HG02798 (cell line): Measurements from ENCODE around the gene CRLF3.
"Not testable (repeated sequence)": the region's sequence is repeated elsewhere in the genome, so short reads cannot be mapped to it uniquely, and the experiment has no call there.

Source experiments
- ATAC-seq: cut with Tn5 transposase; IDR thresholded peaks from one replicate; pipeline ENCODE4 v1.9.1; 2021; ENCODE audit warnings: mild to moderate bottlenecking; ENCODE audit not compliant: unreplicated experiment, poor library complexity

CRLF3 gene

DNA sequence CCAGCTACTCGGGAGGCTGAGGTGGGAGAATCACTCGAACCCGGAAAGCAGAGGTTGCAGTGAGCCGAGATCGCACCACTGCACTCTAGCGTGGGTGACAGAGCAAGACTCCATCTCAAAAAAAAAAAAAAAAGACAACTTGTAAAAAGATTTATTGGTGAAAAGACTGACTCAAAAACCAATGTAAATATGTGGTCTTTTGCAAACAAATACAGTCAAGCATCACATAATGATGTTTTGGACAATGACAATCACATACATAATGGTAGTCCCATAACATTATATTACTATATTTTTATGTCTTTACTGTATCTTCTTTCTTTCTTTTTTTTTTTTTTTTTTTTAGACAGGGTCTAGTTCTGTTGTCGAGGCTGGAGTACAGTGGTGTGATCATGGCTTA is 8.3 kb downstream of the CRLF3 start:
- no peak for ATAC-seq

DNA sequence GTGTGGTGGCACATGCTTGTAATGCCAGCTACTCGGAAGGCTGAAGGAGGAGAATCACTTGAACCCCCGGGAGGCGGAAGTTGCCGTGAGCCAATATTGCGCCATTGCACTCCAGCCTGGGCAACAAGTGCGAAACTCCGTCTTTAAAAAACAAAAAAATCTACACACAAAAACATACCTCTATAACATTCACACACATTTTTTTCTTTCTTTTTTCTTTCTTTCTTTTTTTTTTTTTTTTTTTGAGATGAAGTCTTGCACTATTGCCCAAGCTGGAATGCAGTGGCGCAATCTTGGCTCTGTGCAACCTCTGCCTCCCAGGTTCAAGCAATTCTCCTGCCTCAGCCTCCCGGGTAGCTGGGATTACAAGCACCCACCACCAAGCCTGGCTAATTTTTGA is 9.6 kb downstream of the CRLF3 start:
- ATAC-seq: not testable (repeated sequence)

DNA sequence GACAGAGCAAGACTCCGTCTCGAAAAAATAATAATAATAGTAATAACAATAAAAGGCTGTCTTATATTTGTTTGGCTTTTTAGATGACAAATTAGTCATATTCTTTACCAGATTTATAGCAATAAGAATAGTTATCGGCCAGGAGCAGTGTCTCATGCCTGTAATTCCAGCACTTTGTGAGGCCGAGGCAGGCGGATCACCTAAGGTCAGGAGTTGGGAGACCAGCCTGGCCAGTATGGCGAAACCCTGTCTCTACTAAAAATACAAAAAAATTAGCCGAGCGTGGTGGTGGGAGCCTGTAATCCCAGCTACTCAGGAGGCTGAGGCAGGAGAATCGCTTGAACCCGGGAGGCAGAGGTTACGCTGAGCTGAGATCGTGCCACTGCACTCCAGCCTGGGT is 10.3 kb downstream of the CRLF3 start:
- ATAC-seq: not testable (repeated sequence)

DNA sequence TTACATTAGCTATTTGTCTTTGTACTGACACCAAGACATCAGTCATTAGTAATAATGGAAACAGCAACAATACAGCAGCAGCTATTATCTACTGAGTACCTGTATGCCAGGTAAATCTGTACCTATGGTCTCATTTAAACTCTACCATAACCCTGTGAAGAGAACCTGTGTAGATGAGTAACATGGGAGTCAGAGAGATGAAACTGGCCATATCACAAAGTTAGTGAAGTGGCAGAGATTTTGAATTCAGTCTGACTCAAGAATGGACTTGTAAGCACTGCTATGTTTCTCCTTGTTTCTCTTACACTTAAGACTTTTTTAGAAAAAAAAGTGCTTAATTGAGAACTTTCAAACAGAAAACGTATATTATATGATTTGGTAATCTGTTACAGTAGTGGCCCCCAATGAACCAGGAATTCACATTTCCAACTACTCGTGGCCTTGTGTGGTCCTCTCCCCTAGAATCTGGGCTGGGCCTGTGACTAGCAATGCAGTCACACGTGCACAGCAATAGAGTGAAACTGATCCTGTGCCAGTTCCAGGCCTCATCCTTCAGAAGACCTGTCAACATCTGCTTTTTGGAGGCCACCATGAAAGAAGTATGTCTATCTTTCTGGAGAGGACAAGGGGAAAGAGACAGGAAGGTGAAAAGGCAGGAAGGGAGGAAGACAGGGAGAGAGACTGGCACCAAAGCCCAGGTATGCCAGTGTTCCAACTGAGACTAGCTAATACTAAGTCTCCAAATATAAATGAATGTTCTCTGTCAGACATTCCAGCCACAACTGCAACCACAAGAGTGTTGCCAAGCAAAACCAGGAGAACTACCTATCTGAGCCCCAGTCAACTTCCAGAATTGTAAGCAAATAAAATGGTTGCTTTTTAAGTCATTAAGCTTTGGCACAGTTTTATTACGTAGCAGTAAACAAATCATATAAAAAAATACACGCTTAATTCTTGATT is 12.0 kb downstream of the CRLF3 start:
- no peak for ATAC-seq

DNA sequence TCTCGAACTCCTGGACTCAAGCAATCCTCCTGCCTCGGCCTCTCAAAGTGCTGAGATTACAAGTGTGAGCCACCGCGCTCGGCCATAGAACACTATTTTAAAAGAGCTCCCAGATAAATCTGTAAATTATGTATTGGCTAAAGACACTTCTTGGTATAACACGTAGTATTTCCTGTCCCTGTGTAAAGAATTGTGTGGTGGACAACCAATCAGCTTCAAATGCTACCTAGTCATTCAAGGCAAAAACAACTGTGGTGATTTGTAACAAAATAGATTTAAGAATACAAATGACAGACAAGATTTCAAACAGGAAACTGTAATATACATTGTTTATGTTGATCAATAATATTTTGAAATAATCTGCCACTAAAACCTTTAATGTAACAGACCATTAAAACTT is 14.6 kb downstream of the CRLF3 start:
- ATAC-seq: no peak

DNA sequence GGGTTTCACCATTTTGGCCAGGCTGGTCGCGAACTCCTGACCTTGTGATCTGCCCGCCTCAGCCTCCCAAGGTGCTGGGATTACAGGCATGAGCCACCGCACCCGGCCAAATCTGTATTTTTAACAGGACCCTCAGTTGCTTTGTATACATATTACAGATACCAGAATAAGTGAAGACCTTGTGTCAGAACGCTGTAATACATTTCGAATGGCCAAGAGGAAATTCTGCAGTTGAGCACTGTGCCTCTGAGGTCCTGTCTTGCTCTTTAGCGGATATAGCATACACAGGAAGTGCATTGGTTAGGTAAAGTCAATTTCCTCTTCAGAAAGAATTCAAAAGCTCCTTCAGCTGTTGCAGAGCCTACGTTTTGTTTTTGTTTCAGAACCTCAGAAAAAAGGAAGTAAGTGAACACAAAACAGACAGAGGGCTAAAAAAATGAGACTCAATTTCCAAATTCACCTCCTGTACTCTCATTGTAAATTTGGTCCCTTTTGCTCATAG is 15.7 kb downstream of the CRLF3 start:
- peak; percentile 87 for ATAC-seq

DNA sequence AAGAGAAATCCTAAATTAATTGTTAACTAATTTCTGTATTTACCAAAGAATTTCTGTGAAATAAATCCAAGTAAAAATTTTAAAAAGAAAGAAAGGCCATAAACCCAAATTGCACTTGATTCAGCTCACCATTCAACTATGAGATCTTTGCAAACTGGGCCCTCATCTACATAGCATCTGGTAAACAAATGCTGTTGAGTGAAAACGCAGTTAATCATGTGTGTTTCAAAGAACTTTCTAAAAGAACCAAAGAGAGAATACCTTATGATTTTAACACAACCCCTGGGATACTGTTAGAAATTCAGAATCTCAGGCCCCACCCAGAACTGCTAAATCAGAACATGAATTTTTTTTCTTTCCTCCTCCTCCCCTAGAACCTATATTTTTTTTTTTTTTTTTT is 16.6 kb downstream of the CRLF3 start:
- no peak for ATAC-seq

DNA sequence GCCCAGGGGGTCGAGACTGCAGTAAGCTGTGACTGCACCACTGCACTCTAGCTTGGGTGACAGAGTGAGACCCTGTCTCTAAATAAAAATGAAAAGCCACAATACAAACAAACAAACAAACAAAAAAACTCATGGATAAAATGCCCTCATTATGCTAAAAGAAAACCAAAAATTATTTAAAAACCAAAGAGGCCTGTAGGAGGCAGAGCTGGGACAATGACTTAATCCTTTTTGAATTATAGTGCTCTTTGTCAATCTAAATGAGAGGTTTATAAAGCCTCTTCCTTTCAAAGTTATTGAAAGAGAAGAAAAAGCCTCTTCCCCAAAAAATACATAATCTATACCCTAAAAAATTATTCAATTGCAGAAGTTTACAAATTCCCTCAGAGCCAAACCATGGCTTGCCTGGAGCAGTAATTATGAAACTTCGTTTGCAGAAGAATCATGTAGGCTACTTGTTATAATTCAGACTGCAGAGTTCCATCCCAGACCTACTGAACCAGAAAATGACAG is 18.5 kb downstream of the CRLF3 start:
- no peak for ATAC-seq

DNA sequence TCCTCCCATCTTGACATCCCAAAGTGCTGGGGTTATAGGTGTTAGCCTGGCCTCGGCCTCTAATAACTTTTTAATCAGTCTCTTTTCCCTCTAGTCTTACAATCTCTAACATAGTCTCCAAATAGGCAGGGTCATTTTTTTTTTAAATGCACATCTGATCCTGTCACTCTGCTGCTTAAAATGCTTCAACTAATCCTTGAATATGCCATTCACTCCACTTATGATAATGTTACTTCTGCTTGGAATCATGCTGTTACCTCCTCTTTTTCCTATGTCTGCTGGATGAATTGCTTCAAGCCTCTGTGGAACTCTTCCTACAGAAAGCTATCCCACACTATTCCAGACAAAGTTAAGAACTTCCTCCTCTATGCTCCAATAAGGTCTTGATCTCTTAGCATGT is 22.8 kb downstream of the CRLF3 start:
- ATAC-seq: no peak

DNA sequence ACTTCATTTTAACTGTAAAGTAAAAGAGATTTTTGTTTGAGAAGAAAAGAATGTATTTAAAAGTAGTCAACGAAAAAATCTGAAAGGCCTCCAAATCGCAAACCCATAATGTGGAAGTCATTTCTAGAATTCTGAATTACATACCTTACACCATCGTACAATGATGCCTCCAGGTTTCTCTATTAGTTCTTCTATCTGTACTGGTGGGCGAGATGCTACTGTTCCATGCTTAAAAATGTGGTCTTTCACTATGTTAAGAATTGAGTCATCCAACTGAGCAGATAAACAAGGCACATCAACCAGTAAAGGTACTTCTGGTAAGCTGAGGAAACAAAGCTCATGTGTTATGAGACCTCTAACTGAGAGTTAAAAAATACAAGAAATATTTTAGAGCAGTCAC is 28.5 kb downstream of the CRLF3 start:
- no peak for ATAC-seq

DNA sequence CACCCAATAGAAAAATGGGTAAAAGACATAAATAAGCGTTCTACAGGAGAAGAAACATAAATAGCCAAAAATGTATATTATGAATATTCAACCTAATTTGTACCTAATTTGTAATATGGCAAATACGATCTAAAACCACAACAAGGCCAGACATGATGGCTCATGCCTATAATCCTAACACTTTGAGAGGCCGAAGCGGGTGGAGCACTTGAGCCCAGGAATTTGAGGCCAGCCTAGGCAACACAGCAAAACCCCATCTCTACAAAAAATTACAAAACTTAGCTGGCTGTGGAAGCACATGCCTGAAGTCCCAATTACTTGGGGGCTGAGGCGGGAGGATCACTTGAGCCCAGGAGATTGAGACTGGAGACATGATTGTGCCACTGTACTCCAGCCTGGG is 30.1 kb downstream of the CRLF3 start:
- no peak for ATAC-seq

DNA sequence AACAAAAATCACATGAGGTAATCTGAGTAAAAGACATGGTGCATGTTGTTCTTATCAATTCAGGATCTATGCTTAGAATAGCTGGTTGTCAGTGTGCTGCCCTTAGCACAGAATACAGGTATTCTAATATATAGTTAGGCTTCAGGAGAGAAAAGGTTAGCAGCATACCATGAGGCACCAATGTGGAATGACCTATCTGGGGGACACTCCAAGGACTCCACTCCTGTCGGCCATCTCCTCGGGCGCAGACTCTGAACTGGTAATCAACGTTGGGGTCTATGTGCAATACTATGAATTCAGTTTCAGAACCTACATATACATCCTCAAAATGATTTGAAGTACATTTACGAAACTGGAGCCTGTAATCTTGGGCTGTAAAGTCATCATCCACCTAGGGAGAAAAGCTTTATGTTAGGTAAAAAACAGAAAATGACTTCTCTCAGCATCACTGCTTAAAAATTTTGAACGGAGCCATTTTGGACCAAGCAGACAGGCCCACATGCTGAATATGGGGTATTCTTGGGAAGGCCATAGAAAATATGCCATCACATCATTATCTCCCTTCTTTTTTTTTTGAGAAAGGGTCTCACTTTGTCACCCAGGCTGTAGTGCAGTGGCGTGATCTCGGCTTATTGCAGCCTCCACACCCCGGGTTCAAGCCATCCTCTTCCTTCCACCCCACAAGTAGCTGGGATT is 31.1 kb downstream of the CRLF3 start:
- no peak for ATAC-seq

DNA sequence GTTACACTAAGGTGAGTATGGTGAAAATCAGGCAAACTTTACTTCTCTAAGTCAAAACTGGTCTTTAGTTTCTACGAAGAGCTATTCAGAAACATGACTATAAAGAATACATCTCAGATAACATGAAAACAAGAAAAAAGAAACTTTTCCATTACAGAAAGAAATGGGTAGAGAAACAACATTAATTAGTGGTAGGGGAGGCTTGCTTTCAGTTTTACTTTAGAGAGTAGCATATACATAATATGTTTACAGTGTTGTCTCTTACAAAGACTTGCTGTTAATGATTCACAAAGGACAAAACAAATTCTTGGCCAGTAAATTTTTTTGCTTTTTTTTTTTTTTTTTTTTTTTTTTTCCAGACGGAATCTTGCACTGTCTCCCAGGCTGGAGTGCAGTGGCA is 34.2 kb downstream of the CRLF3 start:
- no peak for ATAC-seq

DNA sequence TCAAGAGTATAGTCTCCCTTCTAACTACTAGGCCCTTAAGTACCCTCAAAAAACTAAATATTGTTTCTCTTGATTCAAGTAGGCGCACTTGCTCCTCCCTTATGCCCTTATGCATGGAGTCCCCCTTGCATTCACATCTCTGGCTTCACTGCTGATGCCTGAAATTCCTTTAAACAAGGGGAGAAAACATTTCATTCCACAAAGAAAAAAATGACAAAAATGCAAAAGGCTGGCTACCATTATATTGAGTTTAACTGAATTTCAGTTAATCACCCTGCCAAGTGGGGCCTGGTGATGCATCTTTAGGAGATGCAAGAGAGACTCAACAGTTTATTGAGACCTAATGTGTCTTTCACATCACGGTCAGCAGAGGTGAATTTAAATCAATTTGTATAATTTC is 35.6 kb downstream of the CRLF3 start:
- no peak for ATAC-seq

DNA sequence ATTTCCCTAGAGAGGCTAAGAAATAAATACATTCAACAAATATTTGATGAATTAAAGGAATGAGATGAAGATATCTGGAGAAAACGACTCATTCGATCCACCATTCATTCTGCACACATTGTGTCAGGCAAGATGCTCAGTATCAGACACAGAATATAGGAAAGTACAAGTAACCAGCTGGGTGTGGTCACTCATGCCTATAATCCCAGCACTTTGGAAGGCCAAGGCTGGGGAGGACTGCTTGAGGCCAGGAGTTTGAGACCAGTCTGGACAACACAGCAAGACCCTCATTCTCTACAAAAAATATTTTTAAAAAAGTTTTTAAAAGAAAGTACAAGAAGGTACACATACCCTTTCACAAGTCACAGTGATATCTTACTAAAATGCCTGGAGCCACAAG is 42.3 kb downstream of the CRLF3 start:
- no peak for ATAC-seq

DNA sequence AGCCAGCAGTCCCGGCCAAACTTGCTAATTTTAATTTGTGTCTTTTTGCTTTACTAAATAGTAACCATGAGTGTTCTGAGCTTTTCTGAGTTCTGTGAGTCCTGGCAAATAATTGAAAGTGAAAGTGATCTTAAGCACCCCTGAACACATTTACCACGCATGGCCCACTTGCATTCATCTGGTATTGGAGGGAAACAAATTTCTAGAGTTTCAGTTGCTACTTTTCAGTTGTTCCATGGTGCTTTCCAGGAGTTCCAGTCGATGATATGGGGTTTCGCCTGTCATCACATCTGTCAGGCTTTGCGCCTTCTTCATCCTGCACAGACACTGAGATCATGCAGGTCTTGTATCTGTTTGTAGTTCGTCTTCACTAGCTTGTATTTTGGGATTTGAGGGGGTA is 44.1 kb downstream of the CRLF3 start:
- ATAC-seq: no peak

DNA sequence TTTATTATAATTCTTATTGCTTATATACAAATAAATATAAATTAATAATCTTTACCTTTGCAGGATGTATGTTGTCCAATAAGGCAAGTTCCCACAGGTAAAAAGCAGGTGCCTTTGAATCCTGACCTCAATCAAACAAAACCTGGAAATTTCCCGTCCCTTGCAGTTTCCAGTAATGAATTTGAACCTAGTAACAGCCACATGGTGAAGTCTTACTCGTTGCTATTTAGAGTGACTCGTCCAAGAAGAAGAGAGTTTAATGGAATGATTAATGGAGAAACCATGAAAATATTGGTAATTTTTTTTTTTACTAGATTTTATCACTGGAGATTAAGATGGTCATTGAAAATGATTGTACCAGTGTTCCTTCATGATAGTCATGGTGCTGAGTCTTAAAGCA is 55.7 kb downstream of the CRLF3 start:
- not testable (repeated sequence) for ATAC-seq

DNA sequence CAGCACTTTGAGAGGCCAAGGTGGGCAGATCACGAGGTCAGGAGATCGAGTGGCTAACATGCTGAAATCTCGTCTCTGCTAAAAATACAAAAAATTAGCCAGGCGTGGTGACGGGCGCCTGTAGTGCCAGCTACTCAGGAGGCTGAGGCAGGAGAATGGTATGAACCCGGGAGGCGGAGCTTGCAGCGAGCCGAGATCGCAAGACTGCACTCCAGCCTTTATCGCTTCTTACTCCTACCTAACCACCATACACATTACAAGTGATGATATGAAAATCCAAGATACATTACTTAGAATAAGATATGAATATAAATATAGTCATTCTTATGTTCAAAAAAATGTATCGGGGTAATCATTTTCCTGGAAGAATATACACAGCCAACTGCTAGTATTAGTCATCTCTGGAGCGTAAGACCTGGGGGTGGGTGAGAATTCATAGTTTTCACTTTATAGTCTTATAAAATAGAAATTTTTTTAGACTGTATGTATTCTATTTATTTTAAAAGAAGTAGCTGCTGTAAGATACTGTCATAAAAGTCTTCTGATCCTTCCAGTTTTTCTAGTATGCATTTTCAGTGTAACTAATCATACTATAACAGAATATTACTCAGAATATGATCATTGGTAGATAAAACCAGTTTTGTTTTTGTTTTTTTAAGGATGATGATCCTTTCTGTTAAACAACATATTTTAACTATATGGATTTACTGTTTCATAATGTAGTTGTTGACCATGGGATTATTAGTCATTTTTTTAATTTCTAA is 56.7 kb downstream of the CRLF3 start:
- ATAC-seq: not testable (repeated sequence)

DNA sequence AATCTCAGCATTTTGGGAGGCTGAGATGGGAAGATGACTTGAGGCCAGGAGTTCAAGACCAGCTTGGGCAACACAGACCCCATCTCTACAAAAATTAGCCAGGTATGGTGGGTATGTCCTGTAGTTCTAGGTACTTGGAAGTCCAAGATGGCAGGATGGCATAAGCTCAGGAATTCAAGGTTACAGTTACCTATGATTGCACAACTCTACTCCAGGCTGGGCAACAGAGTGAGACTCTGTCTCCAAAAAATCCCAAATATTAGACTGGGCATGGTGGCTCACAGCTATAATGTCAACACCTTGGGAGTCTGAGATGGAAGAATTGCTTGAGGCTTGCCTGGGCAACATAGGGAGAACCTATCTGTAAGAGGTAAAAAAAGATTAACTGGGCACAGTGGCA is 63.4 kb downstream of the CRLF3 start:
- no peak for ATAC-seq

DNA sequence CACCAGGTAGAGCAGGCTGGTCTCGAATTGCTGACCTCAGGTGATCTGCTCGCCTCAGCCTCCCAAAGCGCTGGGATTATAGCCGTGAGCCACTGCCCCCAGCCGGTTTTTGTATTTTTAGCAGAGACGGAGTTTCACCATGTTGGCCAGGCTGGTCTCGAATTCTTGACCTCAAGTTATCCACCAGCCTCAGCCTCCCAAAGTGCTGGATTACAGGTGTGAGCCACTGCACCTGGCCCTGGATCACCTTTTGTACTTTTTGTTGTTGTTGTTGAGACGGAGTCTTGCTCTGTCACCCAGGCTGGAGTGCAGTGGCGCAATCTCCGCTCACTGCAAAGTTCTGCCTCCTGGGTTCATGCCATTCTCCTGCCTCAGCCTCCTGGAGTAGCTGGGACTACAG is 71.2 kb downstream of the CRLF3 start:
- ATAC-seq: not testable (repeated sequence)
